ENCODE results near the gene SLC28A1. TPM values are rescaled to one million over a fixed set of nuclear protein-coding genes. Genes with fewer than 3 reads are reported as not detected.

The SLC28A1 gene, protein sequence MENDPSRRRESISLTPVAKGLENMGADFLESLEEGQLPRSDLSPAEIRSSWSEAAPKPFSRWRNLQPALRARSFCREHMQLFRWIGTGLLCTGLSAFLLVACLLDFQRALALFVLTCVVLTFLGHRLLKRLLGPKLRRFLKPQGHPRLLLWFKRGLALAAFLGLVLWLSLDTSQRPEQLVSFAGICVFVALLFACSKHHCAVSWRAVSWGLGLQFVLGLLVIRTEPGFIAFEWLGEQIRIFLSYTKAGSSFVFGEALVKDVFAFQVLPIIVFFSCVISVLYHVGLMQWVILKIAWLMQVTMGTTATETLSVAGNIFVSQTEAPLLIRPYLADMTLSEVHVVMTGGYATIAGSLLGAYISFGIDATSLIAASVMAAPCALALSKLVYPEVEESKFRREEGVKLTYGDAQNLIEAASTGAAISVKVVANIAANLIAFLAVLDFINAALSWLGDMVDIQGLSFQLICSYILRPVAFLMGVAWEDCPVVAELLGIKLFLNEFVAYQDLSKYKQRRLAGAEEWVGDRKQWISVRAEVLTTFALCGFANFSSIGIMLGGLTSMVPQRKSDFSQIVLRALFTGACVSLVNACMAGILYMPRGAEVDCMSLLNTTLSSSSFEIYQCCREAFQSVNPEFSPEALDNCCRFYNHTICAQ
- not detected in 2 replicates for total RNA-seq (2014; rRNA removed; shearing (Covaris generic))
- polyA plus RNA-seq (2015; cell fraction: cytosol; rRNA removed) = not detected in 2 replicates
- polyA plus RNA-seq (2015; cell fraction: nucleus; rRNA removed) = 0.20 TPM in 1 of 2 replicates, not detected in the other

DNA sequence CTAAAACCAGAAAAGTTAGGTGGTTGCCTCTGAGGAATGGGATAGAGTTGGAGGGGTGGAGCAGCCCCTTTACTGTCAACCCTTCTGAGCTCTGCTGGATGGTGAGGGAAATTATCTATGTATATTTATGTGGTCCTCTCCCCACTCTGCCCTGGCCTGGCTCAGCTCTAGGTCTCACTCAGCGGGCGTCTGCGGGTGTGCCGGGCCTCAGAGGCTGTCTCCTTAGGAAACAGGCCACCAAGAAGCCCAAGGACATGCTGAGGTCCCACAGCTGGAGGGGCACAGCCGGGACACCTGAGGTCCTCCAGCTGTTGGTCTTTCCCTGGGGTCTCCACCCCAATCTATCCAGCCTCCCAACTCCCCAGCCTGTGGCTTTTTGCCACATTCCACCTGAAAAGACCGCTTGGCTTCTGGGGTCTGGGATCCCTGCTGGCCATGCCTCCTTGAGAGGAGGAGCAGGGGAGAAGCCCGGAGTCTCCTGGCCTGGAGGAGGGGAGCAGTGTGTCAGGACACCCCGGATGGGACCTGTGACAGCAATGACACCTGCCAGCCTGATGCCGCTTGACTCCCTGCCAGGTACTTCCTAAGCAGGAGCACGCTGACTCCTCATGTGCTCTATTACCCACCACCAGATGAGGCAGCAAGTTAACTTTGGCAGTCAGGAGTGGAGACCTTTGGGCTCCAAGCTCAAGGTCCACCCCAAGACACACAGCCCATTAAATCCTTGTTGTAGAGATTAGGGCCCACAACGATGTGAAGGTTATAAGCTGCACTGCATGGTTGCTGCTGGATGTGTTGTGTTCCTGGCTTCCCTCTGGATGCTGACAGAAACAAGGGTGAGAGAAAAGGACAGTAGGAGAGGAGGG, at the start of gene SLC28A1:
SLC28A1 (plus strand) TSS at position 747 of the 866 bp plus-strand sequence. CDS start 3,099 bp downstream, outside the sequence.
- DNase-seq (ENCODE audit: low read depth) = no peak

DNA sequence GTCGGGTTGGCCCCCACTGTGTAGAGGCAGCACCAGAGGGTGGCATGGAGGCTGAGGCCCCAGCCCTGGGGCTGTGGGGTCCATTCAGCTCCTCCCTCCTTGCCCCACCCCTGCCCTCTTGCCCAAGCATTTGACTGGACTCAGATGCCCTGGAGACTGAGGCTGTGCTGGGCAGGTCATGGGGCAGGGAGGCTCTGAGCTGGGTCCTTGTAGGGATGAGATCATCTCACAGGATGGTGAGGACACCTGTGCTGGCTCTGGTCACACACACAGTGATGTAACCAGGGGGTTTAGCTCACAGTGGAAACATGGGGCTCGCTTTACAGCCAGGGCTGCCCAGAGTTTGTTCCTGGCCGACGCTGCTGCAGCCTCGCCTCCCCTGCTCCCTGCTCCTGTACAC, 49.5 kb upstream of the SLC28A1 start:
- DNase-seq (ENCODE audit: low read depth) = no peak

DNA sequence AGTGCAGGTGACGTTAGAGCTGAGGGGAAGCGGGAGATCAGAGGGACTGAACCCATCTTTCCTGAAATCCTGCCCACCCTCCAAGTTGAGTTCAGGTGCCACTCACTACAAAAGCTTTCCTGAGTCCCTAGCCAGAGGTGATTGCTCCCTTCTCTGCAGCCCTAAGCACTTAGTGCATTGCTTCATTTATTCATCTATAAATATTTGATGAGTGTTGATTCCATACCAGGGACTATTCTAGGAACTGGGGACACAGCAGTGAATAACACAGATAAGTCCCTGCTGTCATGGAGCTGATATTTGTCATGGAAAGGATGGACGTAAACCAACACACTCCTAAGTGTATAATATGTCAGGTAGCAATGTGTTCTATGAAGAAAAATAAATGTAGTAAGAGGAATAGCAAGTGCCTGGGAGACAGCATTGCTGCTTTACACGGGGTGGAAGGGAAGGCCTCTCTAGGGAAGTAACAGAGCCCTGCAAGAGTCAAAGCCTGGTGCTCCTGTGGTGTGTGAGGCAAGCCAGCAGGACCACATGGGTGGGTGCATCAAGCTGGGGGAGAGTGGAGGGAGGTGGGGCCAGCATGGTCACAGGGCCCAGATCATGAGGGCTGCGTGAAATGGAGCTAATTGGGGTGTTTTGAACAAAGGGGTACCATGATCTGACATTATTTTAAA, 48.7 kb upstream of the SLC28A1 start:
- DNase-seq (ENCODE audit: low read depth) = no peak

DNA sequence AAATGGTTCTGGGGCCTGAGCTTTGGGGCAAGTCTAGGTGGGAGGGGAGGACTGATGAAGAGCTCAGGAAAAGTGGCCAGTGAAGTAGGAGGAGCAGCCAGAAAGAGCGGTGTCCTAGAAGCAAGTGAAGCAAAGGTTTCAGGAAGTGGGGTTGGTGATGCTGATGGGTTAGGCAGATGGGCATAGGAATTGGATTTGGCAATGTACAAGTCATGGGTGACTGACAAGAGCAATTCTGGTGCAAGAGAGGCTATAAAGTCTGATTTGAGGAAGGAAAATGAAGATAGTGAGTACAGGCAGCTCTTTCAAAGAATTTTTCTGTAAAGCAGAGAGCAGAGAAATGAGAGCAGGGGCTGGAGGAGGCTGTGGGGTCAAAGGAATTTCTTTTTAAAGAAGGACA, 47.6 kb upstream of the SLC28A1 start:
- no peak for DNase-seq (ENCODE audit: low read depth)

DNA sequence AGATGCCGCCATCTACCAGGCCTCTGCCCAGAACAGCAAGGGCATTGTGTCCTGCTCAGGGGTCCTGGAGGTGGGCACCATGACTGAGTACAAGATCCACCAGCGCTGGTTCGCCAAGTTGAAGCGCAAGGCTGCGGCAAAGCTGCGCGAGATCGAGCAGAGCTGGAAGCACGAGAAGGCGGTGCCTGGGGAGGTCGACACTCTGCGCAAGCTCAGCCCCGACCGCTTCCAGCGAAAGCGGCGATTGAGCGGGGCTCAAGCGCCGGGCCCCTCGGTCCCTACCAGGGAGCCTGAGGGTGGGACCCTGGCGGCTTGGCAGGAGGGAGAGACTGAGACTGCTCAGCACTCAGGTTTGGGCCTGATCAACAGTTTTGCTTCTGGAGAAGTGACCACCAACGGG, 44.7 kb upstream of the SLC28A1 start:
- no peak for DNase-seq (ENCODE audit: low read depth)

DNA sequence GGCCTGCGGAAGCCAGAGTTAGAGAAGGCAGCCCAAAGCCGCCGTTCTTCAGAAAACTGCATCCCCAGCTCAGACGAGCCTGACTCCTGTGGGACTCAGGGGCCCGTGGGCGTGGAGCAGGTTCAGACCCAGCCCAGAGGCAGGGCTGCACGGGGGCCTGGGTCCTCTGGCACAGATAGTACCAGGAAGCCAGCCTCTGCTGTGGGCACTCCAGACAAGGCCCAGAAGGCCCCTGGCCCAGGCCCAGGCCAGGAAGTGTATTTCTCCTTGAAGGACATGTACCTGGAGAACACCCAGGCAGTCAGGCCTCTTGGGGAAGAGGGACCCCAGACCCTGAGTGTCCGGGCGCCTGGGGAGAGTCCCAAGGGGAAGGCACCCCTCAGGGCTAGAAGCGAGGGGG, 44.2 kb upstream of the SLC28A1 start:
- DNase-seq (ENCODE audit: low read depth) = no peak

DNA sequence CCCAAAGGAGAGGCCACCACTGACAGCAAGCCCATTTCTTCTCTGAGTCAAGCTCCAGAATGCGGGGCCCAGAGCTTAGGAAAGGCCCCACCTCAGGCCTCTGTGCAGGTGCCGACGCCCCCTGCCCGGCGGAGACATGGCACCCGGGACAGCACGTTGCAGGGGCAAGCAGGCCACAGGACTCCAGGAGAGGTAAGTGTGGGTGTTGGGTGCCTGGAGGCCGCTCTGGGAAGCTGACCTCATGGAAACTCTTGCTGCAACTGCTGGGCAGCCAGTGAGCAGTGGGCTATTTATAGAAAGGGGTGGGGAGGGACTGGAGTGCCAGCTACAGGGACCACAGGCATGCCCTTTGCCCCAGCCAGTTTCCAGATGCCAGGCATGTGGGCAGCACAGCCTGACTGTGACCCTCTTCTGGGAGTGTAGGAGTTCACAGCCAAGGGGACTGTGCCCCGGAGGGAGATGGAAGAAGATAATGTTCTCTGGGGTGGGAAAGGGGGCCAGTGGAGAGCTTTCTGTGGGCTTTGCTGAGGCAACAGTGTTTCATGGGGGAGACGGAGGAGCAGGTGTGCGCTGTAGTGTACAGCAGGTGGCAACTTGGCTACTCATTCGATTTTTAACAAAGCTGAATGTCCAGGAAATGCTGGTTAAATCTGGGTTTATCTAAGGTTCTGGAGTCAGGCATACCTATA, 43.6 kb upstream of the SLC28A1 start:
- peak; percentile 44 for DNase-seq (ENCODE audit: low read depth)

DNA sequence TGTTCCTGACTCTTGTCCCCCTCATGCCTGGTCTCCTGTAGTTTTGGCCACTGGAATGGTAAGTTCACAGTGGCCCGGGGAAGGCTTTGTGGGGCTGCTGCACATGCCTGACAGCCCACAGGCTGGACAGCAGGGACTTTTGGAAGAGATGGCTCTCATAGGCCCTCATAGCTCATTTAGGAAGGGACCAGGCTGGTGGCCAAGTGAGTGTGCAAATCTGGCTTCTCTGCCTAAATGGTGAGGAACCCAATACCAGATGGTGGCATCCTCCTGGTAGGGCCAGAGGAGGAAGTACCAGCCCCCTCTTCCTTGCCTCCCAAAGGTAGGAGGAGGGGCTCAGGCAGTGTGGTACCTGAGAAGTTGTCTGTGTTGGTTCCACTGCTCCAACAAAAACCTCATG, 41.7 kb upstream of the SLC28A1 start:
- DNase-seq (ENCODE audit: low read depth) = no peak

DNA sequence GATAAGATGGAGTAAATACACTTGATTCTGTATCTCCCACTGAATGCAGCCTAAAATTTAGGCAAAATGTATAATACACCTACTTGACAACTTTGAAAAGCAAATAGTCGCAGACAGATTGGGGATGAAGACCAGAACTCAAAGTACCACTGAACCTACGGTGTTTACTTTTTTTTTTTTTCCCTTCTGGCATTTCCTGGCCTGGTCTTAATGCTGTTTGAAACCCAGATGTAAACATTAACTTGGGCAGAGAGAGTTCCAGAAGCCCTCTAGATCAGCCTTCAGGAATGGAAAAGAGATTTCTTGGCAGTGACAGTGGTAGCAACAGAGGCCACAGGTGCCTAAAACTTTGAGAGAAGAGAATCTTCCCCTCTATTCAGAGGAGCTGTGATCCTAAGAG, 39.5 kb upstream of the SLC28A1 start:
- no peak for DNase-seq (ENCODE audit: low read depth)

DNA sequence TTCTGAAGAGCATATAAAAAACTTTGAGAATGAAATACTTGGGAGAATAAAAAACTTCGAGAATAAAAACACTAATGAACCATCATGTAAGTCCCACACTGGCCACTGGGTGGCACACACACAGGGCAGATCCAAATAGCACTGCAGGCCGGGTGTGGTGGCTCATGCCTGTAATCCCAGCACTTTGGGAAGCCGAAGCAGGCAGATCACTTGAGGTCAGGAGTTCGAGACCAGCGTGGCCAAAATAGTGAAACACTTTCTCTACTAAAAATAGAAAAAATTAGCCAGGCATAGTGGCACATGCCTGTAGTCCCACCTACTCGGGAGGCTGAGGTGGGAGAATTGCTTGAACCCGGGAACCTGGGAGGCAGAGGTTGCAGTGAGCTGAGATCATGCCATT, 38.8 kb upstream of the SLC28A1 start:
- peak; percentile 55 for DNase-seq (ENCODE audit: low read depth)

DNA sequence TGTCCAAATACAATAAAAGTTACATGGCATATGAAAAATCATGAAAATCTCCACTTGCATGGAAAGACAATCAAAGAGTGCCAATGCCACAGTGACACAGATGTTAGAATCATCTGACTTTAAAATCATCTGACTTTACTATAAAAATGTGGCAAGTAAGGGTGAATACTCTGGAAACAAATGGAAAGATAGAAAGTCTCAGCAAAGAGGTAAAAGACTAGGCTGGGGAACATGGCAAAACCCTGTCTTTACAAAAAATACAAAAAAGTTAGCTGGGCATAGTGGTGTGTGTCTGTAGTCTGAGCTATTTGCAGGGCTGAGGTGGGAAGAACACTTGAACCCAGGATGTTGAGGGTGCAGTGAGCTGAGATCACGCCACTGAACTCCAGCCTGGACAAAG, 38.2 kb upstream of the SLC28A1 start:
- DNase-seq (ENCODE audit: low read depth) = no peak

DNA sequence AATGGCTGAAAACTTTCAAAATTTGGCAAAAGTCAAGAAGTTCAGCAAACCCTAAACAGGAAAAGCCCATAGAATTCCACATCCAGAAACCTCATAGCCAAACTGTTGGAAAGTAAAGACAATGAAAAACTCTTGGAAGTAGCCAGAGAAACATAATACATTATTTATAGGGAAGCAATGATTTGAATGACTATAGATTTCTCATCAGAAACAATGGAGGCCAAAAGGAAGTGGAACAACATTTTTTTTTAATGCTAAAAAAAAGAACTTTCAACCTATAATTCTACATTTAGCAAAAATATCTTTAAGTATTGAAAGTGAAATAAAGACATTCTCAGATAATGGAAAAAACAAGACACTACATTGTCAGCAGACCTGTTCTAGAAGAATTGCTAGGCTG, 37.1 kb upstream of the SLC28A1 start:
- no peak for DNase-seq (ENCODE audit: low read depth)

DNA sequence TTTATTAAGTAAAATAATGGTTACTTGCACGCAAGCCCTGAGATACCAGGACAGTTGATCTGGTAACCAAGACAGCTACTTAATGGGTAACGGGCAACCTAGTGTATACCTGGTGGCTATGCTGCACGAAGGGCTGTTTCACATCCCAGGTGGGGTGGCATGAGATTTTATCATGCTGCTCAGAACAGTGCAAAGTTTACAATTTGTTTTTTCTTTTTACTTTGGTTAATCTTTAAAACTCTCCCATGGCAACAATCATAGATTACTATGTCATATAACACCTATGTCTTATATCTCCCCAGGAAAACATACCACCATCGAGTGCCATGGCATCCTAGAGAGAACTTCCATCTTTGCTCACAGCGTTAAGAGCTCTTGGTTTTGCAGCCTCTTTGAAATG, 32.2 kb upstream of the SLC28A1 start:
- DNase-seq (ENCODE audit: low read depth) = no peak

DNA sequence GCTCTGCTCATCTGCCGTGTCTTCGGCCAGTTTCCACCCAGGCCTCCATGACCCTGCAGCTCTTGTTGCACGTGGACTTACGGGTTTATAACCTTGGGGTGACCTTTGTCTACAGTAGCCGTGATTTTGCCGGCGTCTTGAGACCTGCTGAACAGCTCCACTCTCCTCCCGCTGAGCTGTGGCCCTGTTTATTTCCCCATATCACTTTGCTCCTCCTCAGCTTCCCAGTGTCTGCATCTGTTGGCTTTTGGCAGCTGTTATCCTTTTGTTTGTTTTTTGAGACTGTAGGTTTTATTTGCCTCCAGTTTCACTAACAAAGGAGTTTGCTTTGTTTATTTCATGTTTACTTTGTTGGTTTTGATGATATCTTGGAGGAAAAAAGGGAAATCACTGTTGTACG, 29.3 kb upstream of the SLC28A1 start:
- no peak for DNase-seq (ENCODE audit: low read depth)

DNA sequence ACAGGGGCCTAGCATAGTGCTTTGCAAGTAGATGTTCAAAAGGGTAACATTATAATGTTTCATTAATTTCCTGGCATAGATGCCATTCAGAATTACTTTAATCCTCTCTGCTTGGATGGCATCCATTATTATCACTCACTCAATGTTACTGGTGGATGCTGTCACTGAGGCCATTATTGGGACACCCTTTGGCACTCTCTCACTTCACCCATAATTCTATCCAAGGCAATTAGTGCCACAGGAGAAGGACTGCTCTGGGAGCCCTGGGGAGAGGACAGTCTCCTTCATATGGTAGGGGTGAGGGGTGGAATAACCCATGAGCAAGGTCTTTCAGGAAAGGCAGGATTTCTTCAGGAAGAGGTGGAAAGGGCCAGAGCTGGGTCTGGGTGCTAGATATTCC, 28.7 kb upstream of the SLC28A1 start:
- DNase-seq (ENCODE audit: low read depth) = no peak

DNA sequence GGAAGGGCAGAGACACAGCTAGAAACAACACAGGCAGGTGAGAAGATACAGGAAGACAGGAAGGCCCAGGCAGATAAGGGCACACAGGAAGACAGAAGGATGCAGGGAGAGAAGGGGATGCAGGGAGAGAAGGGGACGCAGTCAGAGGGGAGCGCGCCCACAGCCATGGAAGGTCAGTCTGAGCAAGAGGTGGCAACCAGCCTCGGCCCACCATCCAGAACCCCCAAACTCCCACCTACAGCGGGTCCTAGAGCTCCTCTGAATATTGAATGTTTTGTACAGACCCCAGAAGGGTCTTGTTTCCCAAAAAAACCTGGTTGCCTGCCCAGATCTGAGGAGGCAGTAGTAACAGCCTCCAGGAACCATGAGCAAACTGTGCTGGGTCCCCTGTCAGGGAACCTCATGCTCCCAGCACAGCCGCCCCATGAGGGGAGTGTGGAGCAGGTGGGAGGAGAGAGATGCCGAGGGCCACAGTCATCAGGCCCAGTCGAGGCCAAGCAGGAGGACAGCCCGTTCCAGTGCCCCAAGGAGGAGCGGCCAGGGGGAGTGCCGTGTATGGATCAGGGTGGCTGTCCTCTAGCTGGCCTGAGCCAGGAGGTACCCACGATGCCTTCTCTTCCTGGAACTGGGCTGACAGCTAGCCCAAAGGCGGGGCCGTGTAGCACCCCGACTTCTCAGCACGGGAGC, 27.6 kb upstream of the SLC28A1 start:
- DNase-seq (ENCODE audit: low read depth) = no peak

DNA sequence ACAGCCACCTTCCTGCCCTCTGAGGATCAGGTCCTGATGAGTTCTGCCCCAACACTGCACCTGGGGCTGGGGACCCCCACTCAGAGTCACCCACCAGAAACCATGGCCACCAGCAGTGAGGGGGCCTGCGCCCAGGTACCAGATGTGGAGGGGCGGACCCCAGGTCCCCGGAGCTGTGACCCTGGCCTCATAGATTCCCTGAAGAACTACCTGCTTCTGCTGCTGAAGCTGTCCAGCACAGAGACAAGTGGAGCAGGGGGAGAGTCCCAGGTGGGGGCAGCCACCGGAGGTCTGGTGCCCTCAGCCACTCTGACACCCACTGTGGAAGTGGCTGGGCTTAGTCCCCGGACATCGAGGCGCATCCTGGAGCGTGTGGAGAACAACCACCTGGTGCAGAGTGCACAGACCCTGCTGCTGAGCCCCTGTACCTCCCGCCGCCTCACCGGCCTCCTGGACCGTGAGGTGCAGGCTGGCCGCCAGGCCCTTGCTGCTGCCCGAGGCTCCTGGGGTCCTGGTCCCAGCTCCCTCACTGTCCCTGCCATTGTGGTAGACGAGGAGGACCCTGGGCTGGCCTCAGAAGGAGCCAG, 27.0 kb upstream of the SLC28A1 start:
- no peak for DNase-seq (ENCODE audit: low read depth)

DNA sequence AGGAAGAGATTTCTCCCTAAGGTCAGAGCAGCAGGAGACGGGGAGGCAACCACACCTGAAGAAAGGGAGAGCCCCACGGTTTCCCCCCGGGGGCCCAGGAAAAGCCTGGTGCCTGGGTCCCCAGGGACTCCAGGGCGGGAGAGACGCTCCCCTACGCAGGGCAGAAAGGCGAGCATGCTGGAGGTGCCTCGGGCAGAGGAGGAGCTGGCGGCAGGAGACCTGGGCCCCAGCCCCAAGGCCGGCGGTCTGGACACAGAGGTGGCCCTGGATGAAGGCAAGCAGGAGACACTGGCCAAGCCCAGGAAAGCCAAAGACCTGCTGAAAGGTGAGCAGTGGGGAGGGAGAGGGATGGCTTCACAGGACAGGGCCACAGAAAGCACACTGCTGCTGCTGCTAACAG, 26.2 kb upstream of the SLC28A1 start:
- no peak for DNase-seq (ENCODE audit: low read depth)

DNA sequence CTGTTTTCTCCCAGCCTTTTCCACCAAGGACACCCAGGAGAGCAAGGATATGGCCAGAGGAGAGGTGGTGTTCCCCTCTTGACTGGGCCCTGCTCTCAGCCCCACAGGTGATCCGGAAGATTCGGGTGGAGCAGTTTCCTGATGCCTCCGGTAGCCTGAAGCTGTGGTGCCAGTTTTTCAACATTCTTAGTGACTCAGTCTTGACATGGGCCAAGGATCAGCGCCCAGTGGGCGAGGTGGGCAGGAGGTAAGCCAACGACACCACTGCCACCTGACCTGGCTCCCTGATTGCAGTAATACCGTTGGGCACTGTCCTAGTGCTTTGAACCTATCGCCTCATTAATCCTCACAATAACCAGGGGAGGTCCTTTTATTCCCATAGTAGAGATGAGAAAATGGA, 25.3 kb upstream of the SLC28A1 start:
- no peak for DNase-seq (ENCODE audit: low read depth)

DNA sequence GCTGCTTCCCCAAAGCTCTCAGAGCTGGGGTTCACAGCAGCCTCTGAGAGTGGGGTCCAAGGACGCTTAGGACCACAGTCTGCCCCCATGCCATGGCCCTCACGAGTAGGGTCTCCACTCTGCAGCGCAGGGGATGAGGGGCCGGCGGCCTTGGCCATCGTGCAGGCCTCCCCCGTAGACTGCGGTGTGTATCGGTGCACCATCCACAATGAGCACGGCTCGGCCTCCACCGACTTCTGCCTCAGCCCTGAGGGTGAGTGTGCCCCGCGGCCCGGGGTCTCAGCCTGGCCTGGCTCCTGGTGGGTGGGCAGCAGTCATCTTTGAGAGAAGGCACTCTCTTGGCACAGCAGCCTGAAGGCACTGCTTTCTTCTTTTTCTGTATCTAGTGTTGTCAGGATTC, 24.8 kb upstream of the SLC28A1 start:
- DNase-seq (ENCODE audit: low read depth) = no peak
